Germinal center (tissue), 1 donor: ENCODE data around the gene TEKT1.
"Not testable (repeated sequence)": the region's sequence is repeated elsewhere in the genome, so short reads cannot be mapped to it uniquely, and the experiment has no call there.

ENCODE experiments used
- DNase-seq: peaks from one replicate; pipeline ENCODE4 v3.0.0; 2012; ENCODE audit warnings: mixed read lengths, low spot score

Gene TEKT1

DNA sequence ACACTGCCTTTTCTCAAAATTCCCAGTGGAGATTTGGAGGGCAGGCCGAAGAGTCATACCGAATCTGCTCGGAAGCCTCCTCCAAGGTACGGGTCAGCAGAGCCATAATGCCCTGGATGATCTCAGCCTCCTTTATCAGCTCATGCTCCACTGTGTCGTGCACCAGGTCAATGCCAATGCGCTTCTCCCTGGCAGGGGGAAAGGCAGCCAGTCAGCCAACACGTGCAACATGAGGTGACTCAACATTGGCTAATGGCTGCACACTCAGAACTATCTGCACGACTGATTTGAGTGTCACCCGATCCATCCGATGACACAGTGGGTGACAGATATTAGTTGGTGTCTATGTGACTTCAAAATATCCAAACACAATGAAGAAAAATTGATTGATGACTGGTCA, 15.8 kb downstream of the TEKT1 start:
- no peak for DNase-seq

DNA sequence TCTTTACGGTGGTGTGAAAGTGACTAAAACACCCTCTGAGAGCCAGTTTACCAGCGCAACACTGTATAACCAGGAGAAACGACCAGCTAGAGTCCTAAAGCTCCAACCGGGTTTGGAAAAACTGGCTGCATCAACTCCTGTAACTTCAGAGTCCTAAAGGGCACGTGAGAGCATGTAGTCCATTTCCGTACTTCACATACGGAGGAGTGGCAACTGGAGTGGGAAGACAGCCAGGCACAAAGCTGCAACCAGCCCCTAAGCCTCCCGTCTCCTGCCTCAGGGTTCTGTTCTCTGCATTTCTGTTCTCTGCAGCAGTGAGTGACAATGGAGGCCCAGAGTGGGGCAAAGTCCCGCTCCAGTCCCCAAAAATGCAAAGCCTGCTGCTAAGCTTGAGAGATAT, 19.2 kb downstream of the TEKT1 start:
- DNase-seq = no peak

DNA sequence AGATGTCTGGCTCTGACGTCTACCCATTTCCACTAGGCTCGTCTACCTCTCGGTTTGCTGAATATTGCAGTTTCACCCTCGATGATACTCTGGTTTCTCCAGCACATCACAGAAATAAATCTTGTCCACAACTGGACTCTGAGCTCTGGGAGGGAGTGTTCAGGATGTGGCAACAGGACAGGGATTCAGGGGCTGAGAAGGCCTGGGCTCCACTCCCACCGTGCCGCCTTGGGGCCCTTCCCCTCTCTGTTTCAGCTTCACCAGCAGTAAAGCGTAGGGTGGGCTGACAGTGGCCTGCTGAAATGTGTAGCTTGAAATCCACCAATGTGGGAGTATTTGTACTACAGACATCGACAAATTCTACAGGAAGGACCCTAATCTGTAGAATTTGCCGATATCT, 20.0 kb downstream of the TEKT1 start:
- DNase-seq = no peak

DNA sequence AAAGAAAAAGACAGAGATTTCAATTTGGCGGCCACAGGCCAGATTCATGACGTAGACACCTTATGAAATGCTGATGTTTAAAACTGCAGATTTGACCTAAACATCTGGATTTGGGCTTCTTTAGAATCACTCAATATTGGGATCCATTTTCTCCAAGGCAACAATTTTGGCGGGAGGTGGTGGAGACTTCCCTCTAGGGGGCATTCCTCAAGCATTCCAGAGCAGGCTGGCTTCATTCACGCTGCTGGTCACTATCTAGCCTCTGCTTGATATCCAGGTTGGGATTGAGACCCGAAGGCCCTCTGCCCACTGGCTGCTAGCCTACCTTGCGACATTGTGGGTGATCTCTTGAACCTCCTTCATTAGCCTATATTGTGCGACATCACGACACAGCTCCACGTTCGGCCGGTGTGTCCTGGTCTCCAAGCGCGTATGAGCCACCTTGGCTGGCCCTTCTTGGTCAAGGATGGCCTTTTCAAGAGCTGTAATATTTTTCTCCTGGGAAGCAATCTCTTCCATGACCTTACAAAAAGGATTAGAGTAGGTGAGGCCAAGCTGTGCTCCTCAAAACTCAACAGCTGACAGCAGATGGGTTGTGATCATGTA, 31.0 kb downstream of the TEKT1 start:
- no peak for DNase-seq

DNA sequence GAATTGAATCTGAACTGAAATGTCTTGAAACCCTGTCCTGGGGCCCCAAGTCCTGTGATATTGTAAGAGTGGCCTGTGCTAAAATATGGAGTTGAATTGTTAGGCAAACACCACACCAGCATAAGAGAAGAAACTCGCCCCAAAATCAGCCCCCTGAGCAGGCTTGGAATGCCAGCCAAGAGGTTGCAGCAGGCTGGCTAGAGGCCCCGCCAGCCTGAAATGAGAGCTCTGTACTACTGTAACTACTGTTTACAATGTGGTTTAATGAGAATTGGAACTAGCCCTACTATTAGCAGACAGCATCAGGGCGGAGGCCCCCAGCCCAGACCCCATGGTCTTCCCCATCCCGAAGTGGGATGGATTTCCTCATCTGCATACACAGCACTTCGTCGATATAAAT, 31.8 kb downstream of the TEKT1 start:
- no peak for DNase-seq

DNA sequence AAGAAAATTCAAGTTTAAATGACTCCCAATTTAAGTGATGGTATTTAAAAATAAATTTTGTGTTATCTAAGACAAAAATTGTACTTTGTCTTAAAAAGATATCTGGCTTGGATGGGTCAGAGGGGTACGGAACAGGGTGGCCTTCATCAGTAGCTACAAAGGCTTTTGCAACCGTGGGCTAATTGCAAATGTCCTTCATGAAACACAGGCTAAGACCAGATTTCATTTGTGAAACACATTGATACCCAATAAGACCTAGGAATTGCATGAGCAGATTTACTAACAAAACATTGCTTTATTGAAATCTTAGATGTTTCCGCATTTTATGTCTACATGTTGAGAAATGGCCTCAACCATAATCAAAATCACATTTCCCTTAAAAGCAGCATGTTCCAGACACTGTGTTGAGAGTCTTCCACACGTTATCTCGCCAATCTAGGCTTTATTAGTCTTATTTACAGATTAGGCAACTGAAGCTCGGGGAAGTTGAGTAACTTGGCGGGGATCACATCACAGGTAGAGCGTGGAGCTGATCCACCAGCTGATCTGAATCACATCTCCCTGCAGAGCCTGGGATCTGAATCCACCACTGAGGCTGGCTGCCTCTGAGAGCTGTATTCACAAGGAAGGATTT, 33.7 kb downstream of the TEKT1 start:
- no peak for DNase-seq

DNA sequence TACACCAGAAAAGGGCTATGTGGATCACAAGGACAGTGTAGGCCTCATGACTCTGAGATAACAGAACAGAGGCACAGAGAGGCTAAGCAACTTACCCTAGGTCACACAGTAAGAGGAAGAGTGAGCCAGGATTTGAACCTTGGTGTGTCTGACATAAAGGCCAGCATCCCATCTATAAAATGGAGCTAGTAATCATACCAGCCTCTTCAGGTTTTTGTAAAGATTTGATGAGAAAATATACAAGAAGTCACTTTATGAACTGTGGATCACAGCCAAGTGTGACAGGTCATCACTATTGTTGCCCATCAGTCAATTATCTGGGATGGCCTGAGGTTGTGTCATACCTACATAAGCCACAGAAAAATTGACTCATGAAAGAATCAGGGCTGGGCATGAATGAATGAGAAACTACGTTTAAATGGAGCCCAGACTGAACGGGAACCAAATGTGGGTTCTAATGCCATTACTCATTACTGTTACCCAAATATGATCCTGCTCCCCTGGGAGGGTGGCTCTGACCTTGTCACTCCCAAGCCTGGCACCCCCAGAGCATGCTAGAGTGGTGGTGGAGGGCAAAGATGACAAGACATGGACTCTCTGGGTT, 34.5 kb downstream of the TEKT1 start:
- no peak for DNase-seq

DNA sequence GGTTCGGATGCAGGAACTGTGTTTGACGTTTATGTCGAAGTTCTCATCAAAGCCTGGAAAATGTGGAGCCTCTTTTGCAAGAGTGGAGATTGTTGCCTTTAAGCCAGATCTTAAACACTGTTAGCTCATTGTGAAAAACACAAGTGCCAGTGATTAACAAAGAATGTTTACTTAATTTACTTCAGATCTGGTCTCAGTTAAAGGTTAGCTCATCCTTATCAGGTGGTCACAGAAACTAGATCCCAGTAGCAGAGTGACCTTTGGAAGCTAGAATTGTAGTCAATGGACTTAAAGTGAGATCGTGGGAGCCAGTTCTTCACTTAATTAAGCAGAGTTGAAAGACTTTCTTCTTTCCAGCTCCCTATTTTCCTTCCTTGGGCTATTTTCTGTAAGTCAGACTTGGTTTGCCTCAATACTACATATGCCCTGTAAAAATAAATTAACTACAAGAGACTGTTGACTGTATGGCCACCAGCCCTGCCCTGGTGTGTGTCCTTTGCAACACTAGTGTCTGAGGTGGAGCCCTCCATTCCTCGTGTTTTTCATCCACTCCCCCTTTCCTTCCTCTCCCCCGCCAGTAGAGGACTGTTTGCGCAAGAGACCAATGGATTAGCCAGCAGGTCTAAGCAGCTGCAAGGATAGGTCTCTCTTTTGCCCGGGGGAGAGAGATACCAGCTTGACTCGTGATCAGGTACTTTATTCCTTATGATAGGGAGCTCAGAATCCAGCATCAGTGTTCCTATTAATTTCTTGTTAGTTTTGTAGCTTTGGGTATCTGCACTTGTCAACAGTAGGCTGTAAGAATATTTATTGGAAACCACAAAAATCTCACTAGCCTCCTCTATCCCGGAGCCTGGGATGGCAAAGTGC, 35.3 kb downstream of the TEKT1 start:
- no peak for DNase-seq

DNA sequence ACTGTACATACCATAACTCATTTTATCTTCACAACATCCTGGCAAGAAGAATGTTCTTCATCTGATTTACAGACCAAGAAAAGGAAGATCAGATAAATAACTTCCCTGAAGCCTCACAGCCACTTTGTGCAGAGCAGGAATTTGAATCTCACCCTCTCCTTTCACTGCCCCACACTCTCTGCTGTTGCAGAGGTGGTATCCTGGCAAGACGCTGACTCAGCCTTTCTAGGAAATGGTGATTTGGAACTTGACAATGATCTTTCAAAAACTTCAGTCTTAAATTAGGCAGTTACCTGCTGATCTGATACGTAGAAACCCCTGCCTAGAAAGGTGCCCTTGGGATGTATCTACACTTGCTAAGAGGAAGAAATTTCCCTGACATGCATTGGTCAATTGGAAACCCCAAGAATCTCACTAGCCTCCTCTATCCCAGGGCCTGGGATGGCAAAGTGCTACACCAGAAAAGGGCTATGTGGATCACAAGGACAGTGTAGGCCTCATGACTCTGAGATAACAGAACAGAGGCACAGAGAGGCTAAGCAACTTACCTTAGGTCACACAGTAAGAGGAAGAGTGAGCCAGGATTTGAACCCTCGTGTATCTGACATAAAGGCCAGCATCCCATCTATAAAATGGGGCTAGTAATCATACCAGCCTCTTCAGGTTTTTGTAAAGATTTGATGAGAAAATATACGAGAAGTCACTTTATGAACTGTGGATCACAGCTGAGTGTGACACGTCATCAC, 37.6 kb downstream of the TEKT1 start:
- no peak for DNase-seq

DNA sequence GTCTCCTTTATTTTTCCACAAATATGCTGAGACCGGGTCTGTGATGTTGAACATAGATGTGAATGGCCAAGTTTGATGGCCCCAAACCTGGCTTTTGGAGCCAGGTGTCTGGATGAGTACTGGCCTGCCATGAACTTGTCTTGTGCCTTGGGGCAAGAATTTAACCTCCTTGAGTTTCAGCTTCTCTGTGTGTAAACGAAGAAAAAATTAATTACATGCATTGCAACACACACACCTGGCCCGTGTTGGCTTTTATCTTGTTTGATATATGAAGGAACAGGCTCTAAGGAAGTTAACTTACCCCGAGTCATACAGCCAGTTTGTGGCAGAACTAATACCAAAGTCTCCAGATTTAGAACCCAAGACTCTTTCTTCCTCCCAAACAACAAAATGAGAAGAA, 42.4 kb downstream of the TEKT1 start:
- DNase-seq = no peak

DNA sequence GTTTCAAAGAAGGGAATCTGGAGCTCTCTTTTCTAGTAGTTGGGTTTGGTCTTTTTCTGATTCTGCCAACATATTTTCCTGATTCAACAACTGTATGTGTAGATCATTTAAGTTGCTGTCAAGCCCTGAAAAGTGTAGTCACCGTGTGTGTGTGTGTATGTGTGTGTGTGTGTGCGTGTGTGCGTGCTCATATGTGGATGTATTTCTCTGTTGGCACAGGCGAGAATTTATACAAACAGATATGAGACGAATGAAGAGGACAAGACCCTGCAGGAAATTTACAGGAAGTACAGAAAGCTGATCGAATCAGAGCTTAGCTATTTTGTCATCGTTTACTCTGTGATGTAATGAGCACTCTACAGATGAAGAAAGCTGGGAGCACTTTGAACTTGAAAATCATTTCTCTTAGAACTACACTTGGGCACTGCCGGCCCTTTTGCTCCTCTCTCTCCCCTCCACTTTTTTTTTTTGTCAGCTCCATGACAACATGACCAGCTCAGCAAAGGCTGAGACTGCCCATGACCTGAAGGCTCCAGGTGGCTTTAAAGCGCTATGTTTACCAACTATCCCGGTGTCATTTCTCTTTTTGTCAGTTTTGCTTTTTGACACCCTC, 44.3 kb downstream of the TEKT1 start:
- no peak for DNase-seq

DNA sequence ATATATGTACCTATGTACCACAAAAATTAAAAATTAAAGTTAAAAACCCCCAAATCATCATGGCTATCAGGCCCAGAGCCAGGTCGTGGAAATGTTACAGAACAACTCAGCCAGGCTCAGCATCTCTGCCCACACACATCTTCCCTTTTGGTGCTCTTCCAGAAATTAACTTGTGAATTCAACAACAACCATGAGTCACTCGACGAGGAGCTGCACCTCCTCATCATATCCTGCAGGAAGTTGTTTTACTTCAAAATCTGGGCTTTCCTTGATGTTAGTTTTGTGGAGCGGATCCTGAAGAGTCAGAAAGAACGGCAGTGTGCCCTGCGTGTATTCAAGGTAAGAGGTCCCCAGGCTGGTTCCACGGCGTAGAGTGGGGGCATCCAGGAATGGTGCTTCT, 44.9 kb downstream of the TEKT1 start:
- no peak for DNase-seq

DNA sequence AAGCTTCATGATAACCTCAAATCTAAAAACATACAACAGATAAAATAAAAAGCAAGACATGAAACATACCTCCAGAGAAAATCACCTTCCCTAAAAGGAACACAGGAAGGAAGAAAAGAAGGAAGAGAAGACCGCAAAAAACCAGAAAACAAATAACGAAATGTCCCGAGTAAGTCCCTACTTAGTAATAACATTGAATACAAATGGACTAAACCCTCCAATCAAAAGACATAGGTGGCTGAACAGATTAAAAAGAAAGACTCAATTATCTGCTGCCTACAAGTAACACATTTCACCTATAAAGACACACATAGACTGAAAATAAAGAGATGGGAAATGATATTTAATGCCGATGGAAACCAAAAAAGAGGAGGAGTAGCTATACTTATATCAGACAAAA, 49.3 kb downstream of the TEKT1 start:
- no peak for DNase-seq

DNA sequence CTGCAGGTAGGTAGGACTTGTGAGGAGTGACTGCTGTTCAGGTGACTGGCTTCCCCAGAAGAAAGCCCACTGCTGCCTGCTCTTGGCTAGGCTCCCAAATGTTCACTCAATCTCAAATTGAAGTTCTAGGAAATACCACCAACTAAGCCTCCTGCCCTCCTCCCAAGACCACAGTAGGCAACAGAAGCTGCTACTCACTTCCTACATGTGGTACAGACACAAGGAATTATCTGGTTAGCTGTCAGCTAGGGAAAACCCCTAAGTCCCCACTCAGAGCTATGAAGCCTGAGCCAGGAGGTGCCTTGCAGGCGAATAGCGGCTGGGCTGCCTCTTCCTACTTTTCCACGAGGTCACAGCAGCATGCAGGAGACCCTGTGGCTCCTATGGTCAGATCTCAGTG, 50.6 kb downstream of the TEKT1 start:
- no peak for DNase-seq

DNA sequence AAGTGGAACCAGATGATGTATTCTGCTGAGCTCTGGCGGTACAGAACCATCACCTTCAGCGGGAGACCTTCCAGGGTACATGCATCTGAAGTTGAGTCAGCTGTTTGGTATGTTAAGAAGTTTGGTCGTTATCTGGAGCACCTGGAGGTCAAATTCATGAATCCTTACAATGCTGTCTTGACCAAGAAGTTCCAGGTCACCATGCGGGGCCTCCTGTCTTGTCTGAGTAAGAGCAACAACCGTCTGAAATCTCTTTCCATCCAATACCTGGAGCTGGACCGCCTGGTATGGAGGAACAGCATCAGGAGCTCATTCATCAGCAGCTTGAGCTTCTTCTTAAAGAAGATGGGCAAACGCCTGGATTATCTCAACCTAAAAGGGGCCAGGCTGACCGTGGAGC, 51.5 kb downstream of the TEKT1 start:
- DNase-seq = no peak

DNA sequence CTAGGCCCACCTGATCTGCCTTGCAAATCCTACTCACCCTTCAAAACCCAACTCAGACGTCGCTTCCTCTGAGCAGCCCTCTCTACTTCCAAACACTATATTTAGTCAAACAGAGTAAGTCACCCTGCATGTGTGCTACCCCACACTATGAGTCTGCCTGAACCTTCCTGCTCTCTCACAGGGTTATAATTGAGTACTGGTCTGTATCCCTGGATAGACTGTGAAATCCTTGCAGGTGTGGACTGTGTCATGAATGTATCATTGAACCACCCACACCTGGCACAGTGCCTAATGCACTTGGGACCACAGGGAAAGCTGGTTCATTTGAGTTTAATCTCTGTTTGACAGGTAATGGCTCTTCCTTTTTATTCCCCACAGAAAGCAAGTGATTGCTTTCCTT, 52.1 kb downstream of the TEKT1 start:
- DNase-seq = no peak

DNA sequence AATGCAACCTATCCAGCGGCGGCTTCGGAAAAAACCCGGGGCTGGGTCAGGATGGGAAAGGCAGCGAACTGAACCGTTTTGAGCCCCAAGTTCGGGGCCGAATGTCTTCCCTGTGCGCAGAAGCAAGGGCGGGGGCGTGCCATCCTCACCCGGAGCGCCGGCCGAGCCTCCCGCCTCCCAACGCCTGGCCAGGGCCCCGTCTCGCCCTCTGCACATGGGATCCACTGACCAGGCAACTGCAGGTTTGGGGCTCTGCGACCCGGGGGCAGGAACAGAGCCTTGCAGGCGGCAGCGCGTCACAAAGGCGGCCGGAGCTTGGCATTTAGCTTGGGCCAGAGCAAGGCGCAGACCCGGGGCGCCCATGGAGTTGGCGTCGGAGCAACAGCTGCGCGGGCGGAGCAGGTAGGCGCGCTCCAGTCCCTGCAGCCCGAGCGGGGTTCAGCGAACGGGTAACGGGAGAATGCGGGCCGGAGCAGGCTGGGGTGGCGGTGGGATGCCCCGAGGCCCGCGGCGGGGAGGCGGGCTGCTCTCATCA, 55.6 kb downstream of the TEKT1 start, which contains the start of gene FBXO39:
Gene FBXO39 (plus strand): TSS at position 345 of the 535 bp plus-strand sequence. CDS start 3,654 bp downstream, outside the sequence.
- DNase-seq = no peak

DNA sequence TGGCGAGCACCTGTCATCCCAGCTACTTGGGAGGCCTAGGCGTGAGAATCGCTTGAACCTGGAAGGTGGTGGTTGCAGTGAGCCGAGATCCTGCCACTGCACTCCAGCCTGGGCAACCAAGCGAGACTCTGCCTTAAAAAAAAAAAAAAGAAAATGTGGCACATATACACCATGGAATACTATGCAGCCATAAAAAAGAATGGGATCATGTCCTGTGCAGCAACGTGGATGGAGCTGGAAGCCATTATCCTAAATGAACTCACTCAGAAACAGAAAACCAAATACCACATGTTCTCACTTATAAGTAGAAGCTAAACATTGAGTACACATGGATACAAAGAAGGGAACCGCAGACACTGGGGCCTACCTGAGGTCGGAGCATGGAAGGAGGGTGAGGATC, 56.6 kb downstream of the TEKT1 start:
- DNase-seq = not testable (repeated sequence)

DNA sequence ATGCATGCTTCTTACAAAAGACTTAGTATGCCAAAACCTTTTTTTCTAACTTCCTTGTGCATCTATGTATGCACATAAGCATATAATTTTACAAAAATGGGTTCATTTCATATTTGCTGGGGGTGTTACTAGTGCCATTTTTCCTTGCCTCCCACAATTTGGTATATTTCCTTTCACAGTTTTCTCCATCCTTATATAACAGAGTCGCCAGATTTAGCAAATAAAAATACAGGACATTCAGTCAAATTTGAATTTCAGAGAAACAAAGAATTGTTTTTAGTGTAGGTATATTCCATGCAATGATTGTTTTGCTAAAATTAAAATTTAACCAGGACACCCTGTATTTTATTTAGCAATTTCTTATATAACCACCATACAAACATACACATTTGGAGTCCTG, 59.5 kb downstream of the TEKT1 start:
- DNase-seq = no peak

DNA sequence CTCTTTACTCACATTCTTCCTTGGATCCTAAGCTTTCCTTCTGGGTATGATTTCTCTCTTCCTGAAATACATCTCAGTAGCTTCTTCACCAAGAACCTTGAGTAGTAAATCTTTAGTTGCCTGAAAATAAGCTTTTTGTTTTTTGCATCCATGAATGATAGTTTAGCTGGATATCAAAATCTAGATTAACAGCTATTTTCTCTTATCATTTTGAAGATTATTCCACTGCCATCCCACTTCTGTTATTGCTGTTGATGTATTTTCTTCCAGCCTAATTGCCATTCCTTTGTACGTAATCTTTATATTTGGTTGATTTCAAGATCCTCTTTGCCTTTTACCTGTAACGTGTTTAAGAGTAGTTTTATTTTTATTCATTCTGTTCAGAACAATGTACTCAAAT, 63.1 kb downstream of the TEKT1 start:
- no peak for DNase-seq

DNA sequence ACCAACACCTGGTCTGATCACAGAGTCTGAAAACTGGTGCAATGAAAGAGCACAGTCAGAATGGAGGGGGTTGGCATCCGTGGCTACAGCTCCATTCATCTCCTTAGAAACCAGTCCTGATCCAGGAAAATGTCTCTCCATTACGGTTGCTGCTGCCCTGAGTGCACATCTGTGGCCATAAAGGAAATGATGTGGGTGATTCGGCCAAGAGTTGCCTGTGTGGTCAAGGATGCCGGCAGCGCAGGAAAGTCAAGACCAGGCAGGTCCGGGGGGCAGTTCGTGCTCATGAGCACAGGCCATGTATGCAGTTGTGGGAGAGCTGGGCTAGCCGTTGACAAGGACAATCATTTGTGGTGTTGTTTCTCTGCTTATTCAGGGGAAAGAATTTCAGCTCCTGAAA, 69.8 kb downstream of the TEKT1 start:
- no peak for DNase-seq
